GM18907 (cell line): ENCODE measurements around the gene HIVEP2.

Source experiments
- ATAC-seq: cut with Tn5 transposase; IDR thresholded peaks from one replicate; pipeline ENCODE4 v1.9.1; 2021; ENCODE audit warnings: mild to moderate bottlenecking, moderate library complexity; ENCODE audit not compliant: unreplicated experiment

Gene HIVEP2

DNA sequence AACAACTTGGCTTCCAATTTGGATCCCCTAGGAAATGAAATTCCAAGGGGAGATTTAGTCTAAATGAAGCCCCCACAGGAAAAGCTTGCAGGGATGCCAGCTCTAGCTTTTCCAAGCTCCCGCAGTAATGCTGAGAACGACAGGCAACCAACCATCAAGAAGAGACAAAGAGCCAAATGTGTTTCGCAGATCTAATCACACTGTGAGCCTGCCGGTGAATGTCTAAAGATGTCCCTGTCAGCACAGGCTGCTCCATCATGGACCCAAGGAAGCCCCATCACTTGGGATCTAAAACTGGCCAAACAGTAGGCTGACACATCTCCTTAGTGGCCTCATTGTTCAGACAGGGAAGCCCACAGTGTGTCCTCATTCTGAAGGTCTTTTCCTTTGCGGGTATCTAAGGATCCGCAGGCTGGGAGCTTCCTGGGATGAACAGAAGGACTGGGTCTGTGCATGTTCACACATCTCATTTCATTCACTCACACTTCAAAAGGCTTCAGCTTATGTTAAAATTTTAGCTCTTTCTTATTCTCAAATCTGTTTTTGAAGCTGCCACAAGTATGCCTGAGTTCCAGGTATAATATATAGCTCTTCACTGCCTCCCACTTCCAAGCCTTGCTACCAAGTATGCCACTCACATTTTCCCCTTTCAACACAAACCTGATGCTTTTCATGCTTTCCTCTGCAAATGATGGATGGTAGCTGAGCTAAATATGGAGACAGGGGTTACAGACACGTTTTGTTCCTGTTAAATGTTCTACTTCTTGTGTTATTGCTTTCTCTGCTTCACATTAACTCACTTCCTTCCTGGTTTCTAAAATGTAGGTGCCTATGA is 229.8 kb downstream of the HIVEP2 start:
- ATAC-seq = no peak

GRCh38 chr6:142713959-142714358 is 231.0 kb downstream of the HIVEP2 start:
- ATAC-seq = no peak

DNA sequence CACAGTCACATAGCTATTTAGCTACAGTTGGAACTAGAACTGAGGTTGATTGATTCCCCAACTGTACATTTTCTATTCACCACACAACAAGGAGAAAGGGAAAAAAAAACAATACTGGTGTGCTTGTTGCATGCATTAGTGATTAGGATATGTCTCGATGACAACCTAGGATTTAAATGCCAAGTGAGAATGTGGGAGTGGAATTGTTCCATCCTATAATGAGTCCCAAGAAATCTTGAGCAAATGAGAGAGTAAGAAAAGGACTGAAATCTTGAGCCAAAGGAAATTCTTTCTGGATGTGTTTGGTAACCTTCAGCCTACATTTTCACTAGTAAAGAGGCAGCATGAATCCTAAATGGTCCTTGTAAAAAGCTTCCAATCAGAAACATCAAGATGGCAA is 232.7 kb downstream of the HIVEP2 start:
- ATAC-seq = no peak

DNA sequence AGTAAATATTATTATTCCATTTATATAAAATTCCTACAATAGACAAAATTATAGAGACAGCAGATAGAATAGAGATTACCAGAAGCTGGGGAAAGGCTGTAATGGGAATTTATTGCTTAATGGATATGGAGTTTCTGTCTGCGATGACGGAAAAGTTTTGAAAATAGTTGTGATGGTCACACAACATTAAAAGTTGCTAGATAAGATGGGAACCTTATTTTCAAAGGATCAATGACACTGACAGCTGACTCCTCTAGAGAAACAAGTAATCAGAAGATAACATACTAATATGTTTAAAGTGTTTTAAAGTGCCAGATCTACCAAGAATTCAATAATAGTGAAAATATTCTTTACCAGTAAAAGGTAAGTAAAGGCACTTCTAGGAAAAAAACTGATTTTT is 236.3 kb downstream of the HIVEP2 start:
- no peak for ATAC-seq

DNA sequence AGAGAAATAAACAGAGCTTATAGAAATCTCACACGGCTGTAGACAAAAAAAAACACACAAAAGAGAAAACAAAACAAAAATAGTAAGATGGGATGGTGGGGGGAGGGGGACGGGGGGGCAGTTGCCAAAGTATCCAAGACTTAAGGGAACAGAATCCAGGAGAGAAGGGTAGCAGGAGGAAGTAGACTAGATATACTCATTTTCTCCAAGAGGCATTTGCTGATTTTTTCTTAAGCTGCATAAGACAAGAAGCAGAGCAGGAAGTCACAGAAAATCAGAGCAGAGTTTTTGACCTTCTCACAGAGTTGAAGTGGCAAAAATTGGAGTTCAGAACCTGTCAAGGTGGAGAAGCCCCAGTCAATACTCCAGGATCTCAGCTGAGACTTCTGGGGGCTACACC is 237.7 kb downstream of the HIVEP2 start:
- ATAC-seq = no peak

DNA sequence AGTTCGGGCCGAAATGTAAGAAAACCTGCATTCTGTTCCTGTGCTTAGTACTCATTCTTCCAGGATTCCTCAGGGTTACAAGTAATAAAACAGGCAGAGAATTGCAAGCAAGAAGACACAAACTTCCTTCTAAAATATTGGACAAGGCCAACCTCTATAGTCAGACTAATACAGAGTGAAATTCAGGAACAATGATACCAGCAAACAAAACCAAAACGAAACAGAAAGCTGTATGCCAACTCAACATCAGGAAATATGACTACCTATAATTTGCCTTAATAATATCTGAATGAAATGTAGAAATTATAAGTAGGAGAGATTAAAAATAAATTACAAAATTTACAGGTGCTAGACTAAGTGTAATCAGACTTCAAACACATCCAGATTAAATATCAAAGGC is 238.8 kb downstream of the HIVEP2 start:
- no peak for ATAC-seq

DNA sequence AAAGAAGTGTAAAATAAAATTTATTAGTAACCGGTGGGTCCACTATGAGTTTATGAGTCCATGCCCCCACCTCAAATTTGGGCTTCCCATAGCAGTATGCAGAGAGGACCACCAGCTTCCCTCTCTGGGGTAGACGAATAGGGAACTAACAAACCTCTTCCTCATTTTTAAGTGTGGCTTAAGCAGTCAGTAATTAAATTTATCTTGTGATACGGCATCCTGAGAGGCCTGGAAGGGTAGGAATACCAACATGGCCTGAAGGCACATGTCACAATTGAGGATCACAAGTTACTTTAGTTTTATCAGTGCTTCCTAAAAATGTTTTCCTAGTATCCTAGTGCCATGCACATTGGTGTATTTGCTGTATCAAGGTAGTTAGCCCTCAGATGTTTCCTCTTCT is 239.9 kb downstream of the HIVEP2 start:
- ATAC-seq = no peak

GRCh38 chr6:142702501-142703460 is 242.2 kb downstream of the HIVEP2 start:
- no peak for ATAC-seq
